Inflammatory macrophage treated with lipopolysaccharide for 4 hours (primary cell): ENCODE measurements around the gene ANGEL2.
"Not testable (repeated sequence)": the region's sequence is repeated elsewhere in the genome, so short reads cannot be mapped to it uniquely, and the experiment has no call there.

ENCODE experiments used
- DNase-seq: peaks from one replicate; pipeline ENCODE4 v3.0.0-alpha.2; 2020

ANGEL2 gene

GRCh38 chr1:213017447-213018273 is 2.0 kb upstream of the ANGEL2 start:
- DNase-seq: no peak

DNA sequence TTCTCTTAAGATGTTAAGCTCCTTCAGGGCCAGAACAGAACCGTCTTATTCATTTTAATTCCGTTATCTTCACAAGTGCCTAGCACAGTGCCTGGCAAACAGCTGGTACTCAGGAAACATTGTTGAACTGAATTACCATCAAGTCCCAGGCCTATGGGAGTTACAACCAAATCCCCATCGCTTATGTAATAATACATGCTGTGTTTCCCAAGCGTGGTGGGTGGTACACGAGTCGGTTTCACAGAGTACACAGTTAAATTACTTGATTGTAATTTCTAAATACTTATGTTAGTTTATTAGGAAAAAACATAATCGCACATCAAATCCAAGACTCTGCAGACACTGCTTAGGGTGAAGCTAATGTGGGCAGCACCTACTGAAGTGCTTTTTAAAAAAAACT is 1.0 kb downstream of the ANGEL2 start:
- peak; percentile 76 for DNase-seq

DNA sequence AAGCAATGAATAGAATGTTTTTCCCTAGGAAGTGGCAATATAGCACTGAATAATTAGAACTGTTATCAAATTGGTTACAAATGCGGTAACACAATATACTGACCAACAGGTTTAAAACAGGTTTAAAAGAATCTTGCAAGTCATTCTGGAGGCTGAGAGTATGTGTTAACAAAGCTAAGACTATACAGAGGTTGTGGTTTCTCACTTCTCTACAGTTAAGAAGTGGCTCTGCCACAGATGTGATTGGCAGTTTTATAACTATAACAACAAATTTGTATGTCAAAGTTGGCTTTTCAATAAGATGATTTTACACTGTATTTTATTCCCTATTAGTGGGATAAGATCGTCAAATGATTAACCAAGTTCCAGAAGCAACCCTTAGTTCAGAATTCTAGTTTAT is 7.1 kb downstream of the ANGEL2 start:
- no peak for DNase-seq

DNA sequence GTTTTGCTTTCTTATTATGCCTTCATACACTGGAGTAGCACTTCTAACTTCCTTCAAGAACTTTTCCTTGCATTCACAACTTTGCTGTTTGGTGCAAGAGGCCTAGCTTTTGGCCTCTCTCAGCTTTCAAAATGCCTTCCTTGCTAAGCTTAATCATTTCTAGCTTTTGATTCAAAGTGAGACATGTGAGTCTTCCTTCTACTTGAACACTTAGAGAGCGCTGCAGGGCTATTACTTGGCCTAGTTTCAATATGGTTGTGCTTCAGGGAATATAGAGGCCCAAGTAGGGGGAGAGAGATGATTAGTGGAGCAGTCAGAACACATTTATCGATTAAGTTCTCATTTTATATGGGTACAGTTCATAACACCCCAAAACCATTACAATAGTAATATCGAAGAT is 12.4 kb downstream of the ANGEL2 start:
- DNase-seq: no peak

DNA sequence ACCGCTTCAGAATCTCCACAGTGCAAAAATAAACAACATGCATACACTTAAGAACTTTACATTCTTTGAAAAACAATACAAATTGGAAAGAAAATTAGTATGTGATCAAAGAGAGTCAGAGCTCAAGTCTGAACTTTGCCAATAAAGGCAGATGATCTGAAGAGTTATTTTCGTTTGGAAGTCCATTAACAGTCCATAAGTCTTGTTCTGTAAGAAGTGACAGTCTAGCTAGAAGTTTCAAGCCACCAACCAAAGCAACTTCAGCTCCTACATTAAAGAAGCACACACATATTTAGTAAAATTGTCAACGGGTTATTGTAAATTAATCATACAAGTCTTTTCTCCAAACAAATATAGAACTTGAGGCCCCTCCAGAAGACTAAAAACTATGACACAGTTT is 20.7 kb downstream of the ANGEL2 start:
- no peak for DNase-seq

- not testable (repeated sequence) for DNase-seq
Measured at GRCh38 chr1:212993960-212994359, 21.7 kb downstream of the ANGEL2 start.

- no peak for DNase-seq
Measured at GRCh38 chr1:212990276-212990675, 25.4 kb downstream of the ANGEL2 start.

DNA sequence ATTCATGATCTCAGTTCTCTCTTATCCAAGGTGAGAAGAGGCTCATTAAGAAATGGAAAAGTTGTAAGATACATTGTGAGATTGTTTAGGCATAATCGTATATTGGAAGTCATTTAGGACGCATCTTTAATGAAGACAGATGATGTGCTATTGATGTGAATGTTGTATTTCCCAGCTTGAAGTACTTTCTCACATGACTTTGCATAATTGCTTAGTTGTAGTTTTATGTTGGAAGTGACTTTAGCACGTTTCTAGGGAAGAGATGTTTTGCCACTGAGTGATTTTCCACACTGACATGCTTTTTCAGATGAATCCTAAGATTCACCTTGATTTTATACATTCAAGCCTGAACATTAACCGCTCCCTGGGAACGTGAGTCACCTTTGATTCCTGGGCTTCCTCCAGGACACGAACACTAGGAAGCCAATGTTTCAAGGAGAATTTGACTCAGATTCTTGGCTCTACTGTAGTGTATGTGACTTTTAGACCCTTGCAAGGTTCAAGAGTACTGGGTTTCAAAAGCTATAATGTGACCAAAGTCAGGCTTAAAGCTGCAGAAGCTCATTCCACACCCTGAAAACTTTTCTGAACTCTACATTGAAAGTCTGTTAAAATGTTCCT is 27.9 kb downstream of the ANGEL2 start:
- DNase-seq: no peak

DNA sequence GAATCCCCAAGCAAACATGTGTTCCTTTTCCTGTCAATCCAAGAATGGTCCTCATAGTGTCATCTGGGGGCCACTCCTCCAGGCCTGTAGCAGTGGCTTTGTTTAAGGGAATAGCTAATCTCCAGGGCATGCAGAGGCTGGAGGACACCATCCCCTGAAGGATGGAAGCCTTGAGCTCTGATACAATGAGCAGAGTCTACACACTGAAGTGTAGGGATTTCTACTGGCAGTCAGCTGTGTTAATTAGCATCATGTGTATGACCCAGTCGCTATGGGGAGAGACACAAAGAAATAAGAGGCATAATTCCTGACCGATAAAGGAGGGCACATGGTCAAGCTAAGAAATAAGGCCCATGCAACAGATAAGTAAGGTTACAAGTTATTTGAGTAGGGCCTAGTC is 29.1 kb downstream of the ANGEL2 start:
- no peak for DNase-seq

DNA sequence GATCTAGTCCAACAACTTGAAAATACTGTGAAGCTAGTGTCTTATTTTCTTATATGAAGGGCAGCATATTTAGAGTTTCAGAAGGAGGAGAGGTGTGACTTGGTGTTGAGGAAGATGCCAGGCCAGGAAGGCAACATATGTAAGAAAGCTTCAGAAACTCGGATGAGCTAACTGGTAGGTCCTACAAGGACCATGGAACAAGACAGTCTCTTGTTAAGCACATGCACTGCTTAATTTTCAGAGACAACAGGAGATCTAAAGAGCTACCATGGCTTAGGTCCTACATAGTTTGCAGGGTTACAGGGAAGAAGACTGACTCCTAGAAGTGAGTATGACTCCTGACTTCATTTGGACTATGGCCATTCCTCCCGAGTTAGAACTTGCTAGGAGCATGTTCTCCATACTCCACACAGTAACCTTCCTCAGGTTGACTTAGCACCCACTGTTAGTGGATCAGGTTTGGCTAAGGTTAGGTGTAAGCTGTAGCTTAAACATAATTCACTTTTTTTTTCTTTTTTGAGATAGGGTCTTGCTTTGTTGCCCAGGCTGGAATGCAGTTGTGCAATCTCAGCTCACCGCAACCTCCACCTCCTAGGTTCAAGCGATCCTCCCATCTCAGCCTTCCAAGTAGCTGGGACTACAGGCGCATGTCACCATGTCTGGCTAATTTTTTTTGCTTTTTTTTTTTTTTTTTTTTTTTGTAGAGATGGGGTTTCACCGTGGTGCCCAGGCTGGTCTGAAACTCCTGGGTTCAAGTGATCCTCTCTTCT is 31.0 kb downstream of the ANGEL2 start:
- no peak for DNase-seq

DNA sequence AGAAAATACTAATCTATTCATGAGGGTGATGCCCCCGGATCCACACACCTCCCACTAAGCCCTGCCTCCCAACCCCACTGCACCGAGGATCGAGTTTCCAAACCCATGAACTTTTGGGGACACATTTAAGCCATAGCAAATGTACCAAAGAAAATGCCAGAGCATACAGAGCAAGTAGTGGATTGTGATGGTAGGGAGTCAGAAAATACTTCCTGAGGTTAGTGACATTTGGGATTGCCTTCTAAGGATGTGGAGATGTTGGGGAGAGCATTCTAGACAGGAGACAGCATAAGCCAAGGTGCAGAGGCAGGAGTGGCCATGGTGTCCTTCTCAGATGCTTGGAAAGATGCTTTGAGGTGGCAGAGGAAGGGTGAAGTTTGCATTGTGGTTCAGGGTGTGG is 32.2 kb downstream of the ANGEL2 start:
- DNase-seq: no peak

DNA sequence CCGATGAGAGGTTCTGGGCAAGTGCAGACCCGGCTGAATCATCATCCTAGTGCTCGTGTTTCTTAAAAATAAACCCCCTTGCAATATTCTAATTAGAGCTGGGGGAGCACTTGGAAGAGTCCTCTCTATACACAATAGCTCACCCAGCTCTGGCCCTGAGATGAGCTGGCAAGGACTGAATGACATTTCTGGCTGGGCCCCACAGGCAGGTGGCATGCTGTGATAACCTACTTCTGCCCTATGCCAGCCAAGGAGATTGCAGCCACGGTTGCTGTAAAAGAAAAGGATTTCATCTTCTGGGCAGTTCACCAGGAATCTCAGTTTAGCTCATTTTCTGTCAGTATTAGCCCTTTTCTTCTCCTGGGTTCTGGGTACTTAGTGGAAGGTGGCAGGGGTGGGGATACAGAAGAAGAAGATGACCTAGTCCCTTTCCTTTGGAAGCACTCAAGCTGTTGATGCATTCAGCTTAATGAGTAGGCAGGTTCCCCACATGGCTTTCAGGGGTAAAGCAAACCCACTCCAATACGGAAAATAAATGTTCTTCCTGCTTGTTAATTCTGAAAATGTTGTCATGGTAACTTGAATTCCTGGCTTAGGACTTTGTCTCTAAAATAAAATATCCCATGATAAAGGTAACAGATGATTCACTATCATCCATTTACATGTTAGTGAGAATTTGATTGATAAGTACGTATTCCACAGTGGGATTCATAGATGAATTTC is 33.1 kb downstream of the ANGEL2 start:
- DNase-seq: no peak

GRCh38 chr1:212981571-212982328 is 33.9 kb downstream of the ANGEL2 start:
- no peak for DNase-seq

DNA sequence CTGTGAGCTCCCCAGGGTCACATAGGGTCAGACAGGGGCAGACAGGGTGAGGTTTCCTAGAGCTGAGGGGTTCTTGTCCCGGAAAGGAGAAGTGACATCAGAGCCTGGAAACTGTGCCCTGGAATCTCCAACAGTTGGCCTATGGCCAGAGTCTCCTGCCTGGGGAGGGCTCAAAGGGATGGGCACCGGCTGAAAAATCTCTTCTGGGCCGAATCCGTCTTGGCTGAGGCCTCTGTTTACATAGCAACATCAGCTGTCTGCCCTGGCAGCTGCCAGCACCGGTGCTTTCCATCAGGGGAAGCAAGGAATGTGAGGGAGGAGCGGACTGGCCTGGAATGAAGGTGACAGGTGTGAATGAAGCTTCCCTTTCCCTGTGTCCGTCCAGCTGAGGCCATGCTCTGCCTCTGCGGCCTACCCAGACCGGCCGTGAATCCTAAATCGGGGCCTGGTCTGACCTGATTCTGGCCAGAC is 34.6 kb downstream of the ANGEL2 start:
- peak; percentile 8 for DNase-seq

DNA sequence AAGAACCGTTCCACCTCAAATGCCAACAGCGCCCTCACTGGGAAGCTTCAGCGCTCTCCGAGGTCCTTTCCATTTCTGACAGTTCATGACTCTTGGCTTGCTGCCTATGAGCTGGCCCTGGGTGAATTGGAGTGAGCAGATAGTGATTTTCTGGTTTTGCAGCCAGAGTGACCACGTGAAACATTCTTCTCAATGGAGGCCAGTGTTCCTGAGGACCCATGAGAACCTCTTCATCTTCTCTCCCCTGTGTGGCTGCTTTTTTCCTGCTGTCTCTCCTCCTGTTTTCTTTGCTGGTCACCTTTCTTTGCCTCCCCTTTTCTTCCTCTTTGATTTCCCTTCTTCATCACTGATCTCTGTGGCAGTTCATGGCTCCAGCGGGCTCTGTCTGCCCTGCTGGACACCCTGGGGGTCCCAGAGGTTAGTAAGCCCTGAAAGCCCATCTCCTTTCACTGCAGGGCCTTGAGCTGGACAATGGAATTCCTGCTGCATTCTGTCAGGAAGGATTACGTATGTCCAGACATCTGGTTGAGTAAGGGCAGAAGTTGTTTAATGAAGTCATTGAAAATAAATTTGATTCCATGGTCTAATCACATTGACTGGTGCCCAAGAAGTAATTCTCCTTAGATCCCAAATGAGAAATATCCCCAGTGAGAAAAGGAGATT is 35.4 kb downstream of the ANGEL2 start:
- no peak for DNase-seq

GRCh38 chr1:212979340-212980122 is 36.1 kb downstream of the ANGEL2 start:
- DNase-seq: peak; percentile 6

- DNase-seq: no peak
Measured at GRCh38 chr1:212977781-212978645, 37.7 kb downstream of the ANGEL2 start.

- DNase-seq: no peak
Measured at GRCh38 chr1:212976586-212976985, 39.1 kb downstream of the ANGEL2 start.

GRCh38 chr1:212975111-212975918 is 40.4 kb downstream of the ANGEL2 start:
- no peak for DNase-seq
